Hepatocyte (in vitro differentiated cells): ENCODE measurements around the gene ANKRD26. TPM values are rescaled to one million over a fixed set of nuclear protein-coding genes. Genes with fewer than 3 reads are reported as not detected.

Source experiments
- DNase-seq: peaks from one replicate; pipeline ENCODE4 v3.0.0-alpha.2; 2016; ENCODE audit warnings: low spot score
- H2AFZ ChIP-seq: fragments of 200-600 bp; sonication (generic); 2 replicates; pipeline ENCODE4 v1.6.0; 2016; ENCODE audit warnings: antibody characterized with exemption, mild to moderate bottlenecking
- H3K27ac ChIP-seq: fragments of 200-600 bp; sonication (generic); 2 replicates; pipeline ENCODE4 v1.5.1; 2016; ENCODE audit warnings: mild to moderate bottlenecking
- H3K27me3 ChIP-seq: fragments of 200-600 bp; sonication (generic); 2 replicates; pipeline ENCODE4 v1.6.1; 2016
- H3K36me3 ChIP-seq: fragments of 200-600 bp; sonication (generic); replicated peaks from 2 replicates; pipeline ENCODE4 v1.5.1; 2016; ENCODE audit warnings: low read depth; ENCODE audit not compliant: insufficient read depth
- H3K4me1 ChIP-seq: fragments of 200-600 bp; sonication (generic); 2 replicates; pipeline ENCODE4 v1.5.1; 2016; ENCODE audit warnings: mild to moderate bottlenecking, moderate library complexity; ENCODE audit not compliant: insufficient read depth
- H3K4me2 ChIP-seq: fragments of 200-600 bp; sonication (generic); 2 replicates; pipeline ENCODE4 v1.6.0; 2016
- H3K4me3 ChIP-seq: fragments of 200-600 bp; sonication (generic); 2 replicates; pipeline ENCODE4 v1.5.1; 2016; ENCODE audit warnings: mild to moderate bottlenecking
- H3K79me2 ChIP-seq: fragments of 200-600 bp; sonication (generic); 2 replicates; pipeline ENCODE4 v1.6.0; 2017; ENCODE audit warnings: mild to moderate bottlenecking
- H3K9me2 ChIP-seq: fragments of 200-600 bp; sonication (generic); replicated peaks from 2 replicates; pipeline ENCODE4 v1.6.0; 2017; ENCODE audit warnings: mild to moderate bottlenecking; ENCODE audit not compliant: insufficient read depth
- H3K9me3 ChIP-seq: fragments of 200-600 bp; sonication (generic); 2 replicates; pipeline ENCODE4 v1.5.1; 2016; ENCODE audit warnings: low read depth, mild to moderate bottlenecking
- H4K20me1 ChIP-seq: fragments of 200-600 bp; sonication (generic); 2 replicates; pipeline ENCODE4 v1.6.0; 2016; ENCODE audit warnings: mild to moderate bottlenecking; ENCODE audit not compliant: insufficient read depth, poor library complexity, severe bottlenecking
- EZH2 ChIP-seq: fragments of 200-600 bp; sonication (generic); IDR thresholded peaks from 2 replicates; pipeline ENCODE4 v1.6.1; 2016; ENCODE audit warnings: antibody characterized with exemption, mild to moderate bottlenecking, borderline replicate concordance
- EZH2phosphoT487 ChIP-seq: fragments of 200-600 bp; sonication (generic); IDR thresholded peaks from one replicate; pipeline ENCODE4 v1.6.1; 2018; ENCODE audit warnings: antibody characterized with exemption, mild to moderate bottlenecking, low read depth, moderate library complexity; ENCODE audit not compliant: unreplicated experiment, severe bottlenecking
- WGBS: methylation state at CpG from one replicate; pipeline ENCODE4 v1.1.6; 2016; ENCODE audit warnings: low lambda C conversion rate; ENCODE audit errors: missing lambda C conversion rate; 5-methylcytosine and 5-hydroxymethylcytosine counted together
- polyA plus RNA-seq: library from polyadenylated mRNA; unstranded; fragments of >200 nt; fragmentation: Nextera tagmentation; extraction: Ambion mirVana; gene quantifications from 2 replicates; pipeline ENCODE4 v1.2.1, GENCODE V29; 2016
- total RNA-seq: library from RNA; depleted of rRNA; stranded (reverse); fragments of >200 nt; gene quantifications from 2 replicates; pipeline ENCODE4 v1.2.3, GENCODE V29; 2014
- TF ChIP-seq, protein P1 (sequence below): fragments of 200-600 bp; sonication (generic); IDR thresholded peaks from 2 replicates; pipeline ENCODE4 v1.5.1; 2016; ENCODE audit warnings: antibody characterized with exemption, mild to moderate bottlenecking; ENCODE audit not compliant: poor library complexity

Gene ANKRD26
- total and polyA plus RNA-seq, 2 experiments from 2014 or later = 7.7 to 9.1 TPM

- Histone ChIP-seq H2AFZ (no peak overlapping the region), H3K79me2 (peaks cover 57% of the 10 kb centered on the region), H3K4me1 (no peaks in the 10 kb centered on the region), H3K36me3 (no peaks in the 10 kb centered on the region), H3K27ac (no peak overlapping the region), H3K9me3 (no peaks in the 10 kb centered on the region), H3K4me3 (no peak overlapping the region), H3K9me2 (no peaks in the 10 kb centered on the region), H3K4me2 (no peak overlapping the region), H4K20me1 (peaks cover 20% of the 10 kb centered on the region), H3K27me3 (no peaks in the 10 kb centered on the region)
- WGBS = 92% methylated on average over 1 of the region's 1 CpG
- DNase-seq = no peak
- no peak for TF ChIP-seq EZH2phosphoT487
- TF ChIP-seq, protein P1, sequence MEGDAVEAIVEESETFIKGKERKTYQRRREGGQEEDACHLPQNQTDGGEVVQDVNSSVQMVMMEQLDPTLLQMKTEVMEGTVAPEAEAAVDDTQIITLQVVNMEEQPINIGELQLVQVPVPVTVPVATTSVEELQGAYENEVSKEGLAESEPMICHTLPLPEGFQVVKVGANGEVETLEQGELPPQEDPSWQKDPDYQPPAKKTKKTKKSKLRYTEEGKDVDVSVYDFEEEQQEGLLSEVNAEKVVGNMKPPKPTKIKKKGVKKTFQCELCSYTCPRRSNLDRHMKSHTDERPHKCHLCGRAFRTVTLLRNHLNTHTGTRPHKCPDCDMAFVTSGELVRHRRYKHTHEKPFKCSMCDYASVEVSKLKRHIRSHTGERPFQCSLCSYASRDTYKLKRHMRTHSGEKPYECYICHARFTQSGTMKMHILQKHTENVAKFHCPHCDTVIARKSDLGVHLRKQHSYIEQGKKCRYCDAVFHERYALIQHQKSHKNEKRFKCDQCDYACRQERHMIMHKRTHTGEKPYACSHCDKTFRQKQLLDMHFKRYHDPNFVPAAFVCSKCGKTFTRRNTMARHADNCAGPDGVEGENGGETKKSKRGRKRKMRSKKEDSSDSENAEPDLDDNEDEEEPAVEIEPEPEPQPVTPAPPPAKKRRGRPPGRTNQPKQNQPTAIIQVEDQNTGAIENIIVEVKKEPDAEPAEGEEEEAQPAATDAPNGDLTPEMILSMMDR = no peak
- TF ChIP-seq EZH2 = no peak
Observed at GRCh38 chr10:27143686-27144085, 43.4 kb upstream of the ANKRD26 start.

GRCh38 chr10:27138277-27138676 lies 38.0 kb upstream of the ANKRD26 start:
- H3K27ac ChIP-seq = no peak overlapping the region
- no peaks in the 10 kb centered on the region for H3K36me3 ChIP-seq
- H3K27me3 ChIP-seq = no peaks in the 10 kb centered on the region
- H3K4me2 ChIP-seq = no peak overlapping the region
- TF ChIP-seq, protein P1 = no peak
- TF ChIP-seq EZH2phosphoT487 = no peak
- TF ChIP-seq EZH2 = no peak
- no peak overlapping the region for H2AFZ ChIP-seq
- no peaks in the 10 kb centered on the region for H4K20me1 ChIP-seq
- 94% methylated on average over 3 of the region's 3 CpGs for WGBS
- no peaks in the 10 kb centered on the region for H3K4me1 ChIP-seq
- H3K4me3 ChIP-seq = no peak overlapping the region
- H3K9me3 ChIP-seq = no peaks in the 10 kb centered on the region
- no peaks in the 10 kb centered on the region for H3K9me2 ChIP-seq
- no peak for DNase-seq
- H3K79me2 ChIP-seq = peaks cover 15% of the 10 kb centered on the region

DNA sequence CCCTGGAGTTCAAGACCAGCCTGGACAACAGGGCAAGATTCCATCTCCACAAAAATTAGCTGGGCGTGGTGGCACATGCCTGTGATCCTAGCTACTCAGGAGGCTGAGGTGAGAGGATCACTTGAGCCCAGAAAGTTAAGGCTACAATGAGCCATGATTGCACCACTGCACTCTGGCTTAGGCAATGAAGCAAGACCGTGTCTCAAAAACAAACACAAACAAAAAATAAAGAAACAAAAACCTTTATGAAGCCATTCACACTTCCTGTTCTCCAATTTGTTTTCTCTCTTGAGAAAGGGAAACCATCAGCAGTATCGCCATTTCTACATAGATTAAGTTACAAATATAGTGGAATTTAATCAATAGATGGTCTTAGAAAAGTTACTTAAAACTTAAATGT lies 34.1 kb upstream of the ANKRD26 start:
- Histone ChIP-seq H3K9me3 (no peaks in the 10 kb centered on the region), H3K27ac (no peak overlapping the region), H3K27me3 (no peaks in the 10 kb centered on the region), H2AFZ (no peak overlapping the region), H3K4me3 (no peak overlapping the region), H3K79me2 (peaks cover 21% of the 10 kb centered on the region), H3K4me2 (no peak overlapping the region), H3K36me3 (no peaks in the 10 kb centered on the region), H3K4me1 (no peaks in the 10 kb centered on the region), H4K20me1 (no peaks in the 10 kb centered on the region), H3K9me2 (no peaks in the 10 kb centered on the region)
- 98% methylated on average over 3 of the region's 3 CpGs for WGBS
- TF ChIP-seq EZH2phosphoT487 = no peak
- TF ChIP-seq, protein P1 = no peak
- TF ChIP-seq EZH2 = no peak
- no peak for DNase-seq

- DNase-seq = no peak
- Histone ChIP-seq H3K4me1 (no peaks in the 10 kb centered on the region), H3K27ac (no peak overlapping the region), H3K9me2 (no peaks in the 10 kb centered on the region), H3K36me3 (no peaks in the 10 kb centered on the region), H3K79me2 (no peaks in the 10 kb centered on the region), H2AFZ (no peak overlapping the region), H3K4me2 (no peak overlapping the region), H3K4me3 (no peak overlapping the region), H3K9me3 (no peaks in the 10 kb centered on the region), H4K20me1 (no peaks in the 10 kb centered on the region), H3K27me3 (no peaks in the 10 kb centered on the region)
- 96% methylated on average over 3 of the region's 3 CpGs for WGBS
- no peak for TF ChIP-seq EZH2
- TF ChIP-seq, protein P1 = no peak
- no peak for TF ChIP-seq EZH2phosphoT487
Observed at GRCh38 chr10:27108165-27108564, 7.9 kb upstream of the ANKRD26 start.
